ENCODE data around the gene INO80B.

DNA sequence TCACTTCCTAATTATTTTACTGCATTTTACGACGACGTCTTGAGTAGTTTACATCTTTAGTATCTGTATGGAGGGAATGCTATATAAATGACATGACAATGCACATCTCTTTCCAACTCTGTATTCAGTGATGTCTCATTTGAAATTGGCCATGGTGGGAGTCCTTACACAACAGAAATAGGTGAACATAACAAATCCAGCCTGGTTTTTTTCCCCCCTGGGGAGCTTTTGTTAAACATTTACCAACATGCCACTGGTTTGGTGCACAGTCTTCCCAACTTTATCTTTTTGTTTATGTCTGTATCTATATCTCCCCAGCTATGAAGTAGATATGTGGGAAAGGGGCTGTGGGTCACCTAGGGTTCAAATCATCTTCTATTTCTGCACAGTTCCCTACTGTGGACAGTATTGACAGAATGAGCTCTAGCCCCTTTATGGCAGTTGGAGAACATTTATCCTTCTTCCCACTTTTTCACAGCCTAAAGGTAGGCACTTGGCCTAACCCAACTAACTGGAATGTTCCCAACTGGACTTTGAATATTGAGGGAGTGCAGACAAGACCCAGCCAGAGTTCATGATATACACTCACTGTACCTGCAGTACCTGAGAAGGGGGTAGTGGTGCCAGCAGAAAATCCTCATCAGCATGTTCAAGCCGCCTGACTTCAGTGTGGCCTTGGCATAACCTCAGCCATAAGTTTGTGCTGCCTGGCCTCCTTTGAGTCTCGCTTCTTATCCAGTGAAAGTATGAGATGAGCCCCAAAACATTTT is 7.5 kb upstream of the INO80B start:
- TF ChIP-seq, protein P1, sequence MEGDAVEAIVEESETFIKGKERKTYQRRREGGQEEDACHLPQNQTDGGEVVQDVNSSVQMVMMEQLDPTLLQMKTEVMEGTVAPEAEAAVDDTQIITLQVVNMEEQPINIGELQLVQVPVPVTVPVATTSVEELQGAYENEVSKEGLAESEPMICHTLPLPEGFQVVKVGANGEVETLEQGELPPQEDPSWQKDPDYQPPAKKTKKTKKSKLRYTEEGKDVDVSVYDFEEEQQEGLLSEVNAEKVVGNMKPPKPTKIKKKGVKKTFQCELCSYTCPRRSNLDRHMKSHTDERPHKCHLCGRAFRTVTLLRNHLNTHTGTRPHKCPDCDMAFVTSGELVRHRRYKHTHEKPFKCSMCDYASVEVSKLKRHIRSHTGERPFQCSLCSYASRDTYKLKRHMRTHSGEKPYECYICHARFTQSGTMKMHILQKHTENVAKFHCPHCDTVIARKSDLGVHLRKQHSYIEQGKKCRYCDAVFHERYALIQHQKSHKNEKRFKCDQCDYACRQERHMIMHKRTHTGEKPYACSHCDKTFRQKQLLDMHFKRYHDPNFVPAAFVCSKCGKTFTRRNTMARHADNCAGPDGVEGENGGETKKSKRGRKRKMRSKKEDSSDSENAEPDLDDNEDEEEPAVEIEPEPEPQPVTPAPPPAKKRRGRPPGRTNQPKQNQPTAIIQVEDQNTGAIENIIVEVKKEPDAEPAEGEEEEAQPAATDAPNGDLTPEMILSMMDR (IDR thresholded peaks at IDR 0.05 in 2 of 3, conservative IDR thresholded peaks at IDR 0.05 in 1 of 3; ENCODE audit: insufficient read depth in 2 of 3, low read depth in 1 of 3, low read length in 3 of 3): no peak
- TF ChIP-seq BRD4 (IDR thresholded peaks at IDR 0.05) (no peak), POLR2A (conservative IDR thresholded peaks at IDR 0.05) (no peak)
- TF ChIP-seq, protein P2, sequence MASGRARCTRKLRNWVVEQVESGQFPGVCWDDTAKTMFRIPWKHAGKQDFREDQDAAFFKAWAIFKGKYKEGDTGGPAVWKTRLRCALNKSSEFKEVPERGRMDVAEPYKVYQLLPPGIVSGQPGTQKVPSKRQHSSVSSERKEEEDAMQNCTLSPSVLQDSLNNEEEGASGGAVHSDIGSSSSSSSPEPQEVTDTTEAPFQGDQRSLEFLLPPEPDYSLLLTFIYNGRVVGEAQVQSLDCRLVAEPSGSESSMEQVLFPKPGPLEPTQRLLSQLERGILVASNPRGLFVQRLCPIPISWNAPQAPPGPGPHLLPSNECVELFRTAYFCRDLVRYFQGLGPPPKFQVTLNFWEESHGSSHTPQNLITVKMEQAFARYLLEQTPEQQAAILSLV (tag; IDR thresholded peaks at IDR 0.05): no peak

Data from K562 (cell line).